Endometrial microvascular endothelial cells (primary cell): ENCODE measurements around the gene DENND2D. TPM values are rescaled to one million over a fixed set of nuclear protein-coding genes. Genes with fewer than 3 reads are reported as not detected.

Experiments used
- in situ Hi-C: cut with HindIII; loops from 2 replicates; pipeline ENCODE4 v1.10.0; 2017; ENCODE audit warnings: low sequenced_read_pairs, low pct_unique_long_range_greater_than_20kb; ENCODE audit errors: inconsistent ontology term
- total RNA-seq: library from RNA; depleted of rRNA; stranded (reverse); fragments of >200 nt; gene quantifications from one replicate; pipeline ENCODE4 v1.2.3, GENCODE V29; 2015; ENCODE audit errors: inconsistent ontology term

DENND2D gene
- total RNA-seq: not detected

DNA sequence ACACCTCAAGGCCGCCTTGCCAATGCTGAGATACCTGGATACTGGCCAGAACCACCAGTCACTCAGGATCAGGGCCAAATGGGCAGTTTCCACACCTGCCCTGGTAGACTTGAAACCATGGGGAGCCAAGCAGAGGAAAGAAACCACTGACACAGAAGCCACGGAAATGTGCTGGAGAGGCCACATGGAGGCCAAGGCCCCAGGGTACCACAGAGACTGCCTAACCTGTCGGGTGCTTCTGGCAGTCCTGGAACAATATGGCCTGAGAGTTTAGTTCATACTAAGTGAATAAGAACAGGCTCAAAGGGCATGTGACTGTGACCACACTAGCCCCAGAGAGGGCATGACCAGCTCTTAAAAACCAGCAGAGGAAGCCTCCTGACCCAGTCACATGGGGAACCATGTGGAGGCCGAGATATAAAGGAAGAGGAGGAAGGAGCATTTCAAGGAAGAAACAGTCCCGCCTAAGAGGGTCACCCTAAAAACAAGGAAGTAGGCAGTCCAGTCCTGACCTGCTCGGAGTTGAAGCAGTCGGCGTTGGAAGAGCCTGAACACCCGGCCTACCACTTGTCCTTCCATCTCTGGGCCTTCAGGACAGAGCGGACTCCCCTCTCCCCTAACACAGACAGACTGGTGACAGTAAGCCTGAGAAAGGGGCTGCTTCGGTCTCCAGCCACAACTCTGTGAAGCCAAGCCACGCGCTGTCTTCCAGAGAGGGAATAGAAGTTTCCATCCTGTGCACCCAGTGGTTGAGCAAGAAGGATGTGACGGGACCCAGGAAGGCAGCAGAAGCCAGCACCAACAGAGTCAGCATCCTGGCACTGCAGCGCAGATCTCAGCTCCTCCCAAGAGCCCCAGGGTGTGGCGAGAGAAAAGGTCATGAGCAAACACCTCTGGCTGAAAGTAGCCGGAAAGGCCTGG, at the start of gene DENND2D:
TSS of gene DENND2D (minus strand) at position 766 of the 921 bp plus-strand sequence. CDS start at position 579, 187 bp downstream.
- in situ Hi-C loops: loop anchor here (25.0 kb wide), 1 partner anchor 212 kb away; no protein-coding TSS in a partner anchor

GRCh38 chr1:111249960-111250359, 49.5 kb upstream of the DENND2D start:
- in situ Hi-C loops: no loop called here

DNA sequence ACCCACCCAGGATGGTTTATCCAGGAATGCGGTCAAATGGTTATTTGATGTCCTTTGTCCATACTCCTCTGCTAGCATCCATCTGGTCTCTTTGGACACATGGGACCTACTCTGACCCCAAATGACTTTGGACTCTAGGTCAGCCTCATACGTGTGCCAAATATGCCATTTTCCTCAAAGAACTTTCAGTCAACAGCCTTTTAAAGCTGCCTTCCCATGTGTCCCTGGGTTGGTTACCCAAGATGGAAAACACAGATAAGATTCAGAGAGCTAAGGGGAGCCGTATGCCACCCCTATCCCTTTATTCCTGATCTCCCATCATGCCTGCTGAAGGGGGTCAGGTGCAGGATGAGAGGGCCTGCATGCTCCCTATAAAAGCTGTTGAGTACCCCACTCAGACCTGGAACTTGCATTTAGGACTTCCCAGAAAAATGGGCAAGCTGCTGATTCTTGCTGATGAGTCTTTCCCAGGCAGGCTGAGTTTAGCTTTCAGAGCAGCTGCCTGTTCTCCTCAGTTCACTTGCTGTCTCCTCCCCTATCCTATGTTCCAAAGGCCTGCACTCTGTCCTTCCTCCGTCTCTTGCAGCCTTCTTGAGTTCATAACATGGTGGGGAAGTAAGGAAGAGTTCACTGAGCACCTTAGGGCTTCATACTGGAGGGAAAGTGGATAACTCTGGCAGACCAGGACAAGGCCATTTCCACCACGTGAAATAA, 46.8 kb upstream of the DENND2D start:
- in situ Hi-C loops: no loop called here

- in situ Hi-C loops: no loop called here
These were observed 42.5 kb upstream of the DENND2D start for GRCh38 chr1:111242805-111243523.

GRCh38 chr1:111241797-111242196, 41.4 kb upstream of the DENND2D start:
- in situ Hi-C loops: no loop called here

- in situ Hi-C loops: no loop called here
These were observed 37.8 kb upstream of the DENND2D start for GRCh38 chr1:111238056-111238795.

DNA sequence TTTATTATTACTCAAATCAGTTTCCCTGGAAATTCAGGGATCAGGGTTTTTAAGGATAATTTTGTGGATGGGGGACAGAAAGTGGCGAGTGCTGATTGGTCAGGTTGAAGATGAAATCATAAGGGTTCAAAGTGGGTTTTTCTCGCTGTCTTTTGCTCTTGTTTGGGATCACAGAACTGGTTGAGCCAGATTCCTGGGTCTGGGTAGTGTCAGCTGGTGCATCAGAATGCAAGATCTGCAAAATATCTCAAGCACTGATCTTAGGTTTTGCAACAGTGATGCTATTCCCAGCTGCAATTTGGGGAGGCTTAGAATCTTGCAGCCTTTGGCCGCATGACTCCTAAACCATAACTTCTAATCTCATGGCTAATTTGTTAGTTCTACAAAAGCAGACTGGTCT, 36.4 kb upstream of the DENND2D start:
- in situ Hi-C loops: no loop called here

- in situ Hi-C loops: no loop called here
These were observed 35.9 kb upstream of the DENND2D start for GRCh38 chr1:111236379-111236778.

GRCh38 chr1:111234866-111235265, 34.4 kb upstream of the DENND2D start:
- in situ Hi-C loops: no loop called here

DNA sequence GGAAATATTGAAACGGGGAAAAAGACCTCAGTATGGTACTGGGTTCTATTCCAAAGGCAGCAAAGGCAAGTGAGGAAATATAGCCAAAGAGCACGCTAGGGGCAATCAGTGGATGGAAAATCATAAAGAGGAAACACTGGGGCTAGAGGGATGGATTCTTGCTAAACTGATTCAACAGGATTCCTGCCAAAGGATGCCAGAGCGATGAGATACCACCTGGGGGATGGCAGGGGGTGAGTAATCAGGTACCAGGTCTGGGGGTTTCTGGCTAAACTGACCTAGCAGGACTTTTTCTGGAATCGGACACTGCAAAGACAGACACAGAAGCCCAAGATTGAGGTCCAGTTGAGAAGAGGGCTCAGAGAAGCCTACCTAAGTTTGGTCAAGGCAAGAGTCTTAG, 33.8 kb upstream of the DENND2D start:
- in situ Hi-C loops: no loop called here

GRCh38 chr1:111232134-111232533, 31.7 kb upstream of the DENND2D start:
- in situ Hi-C loops: no loop called here

DNA sequence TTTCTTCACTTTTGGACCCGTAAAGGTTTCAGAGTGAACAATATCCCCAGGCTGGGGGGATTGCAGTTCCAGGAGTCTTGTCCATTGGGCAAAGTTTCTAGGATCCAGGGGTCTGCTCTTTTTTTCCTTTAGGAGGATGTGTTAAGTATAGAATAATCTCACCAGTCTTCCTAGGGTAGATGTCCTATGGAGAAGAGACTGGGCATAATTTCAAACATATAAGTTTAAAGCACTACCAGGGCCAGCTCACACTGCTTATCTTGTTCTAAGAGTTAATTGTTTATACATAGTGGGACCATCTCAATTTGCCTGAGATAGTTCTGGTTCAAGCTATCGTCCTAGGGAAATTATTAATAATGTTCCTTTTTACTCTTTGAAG, 28.3 kb upstream of the DENND2D start:
- in situ Hi-C loops: no loop called here

DNA sequence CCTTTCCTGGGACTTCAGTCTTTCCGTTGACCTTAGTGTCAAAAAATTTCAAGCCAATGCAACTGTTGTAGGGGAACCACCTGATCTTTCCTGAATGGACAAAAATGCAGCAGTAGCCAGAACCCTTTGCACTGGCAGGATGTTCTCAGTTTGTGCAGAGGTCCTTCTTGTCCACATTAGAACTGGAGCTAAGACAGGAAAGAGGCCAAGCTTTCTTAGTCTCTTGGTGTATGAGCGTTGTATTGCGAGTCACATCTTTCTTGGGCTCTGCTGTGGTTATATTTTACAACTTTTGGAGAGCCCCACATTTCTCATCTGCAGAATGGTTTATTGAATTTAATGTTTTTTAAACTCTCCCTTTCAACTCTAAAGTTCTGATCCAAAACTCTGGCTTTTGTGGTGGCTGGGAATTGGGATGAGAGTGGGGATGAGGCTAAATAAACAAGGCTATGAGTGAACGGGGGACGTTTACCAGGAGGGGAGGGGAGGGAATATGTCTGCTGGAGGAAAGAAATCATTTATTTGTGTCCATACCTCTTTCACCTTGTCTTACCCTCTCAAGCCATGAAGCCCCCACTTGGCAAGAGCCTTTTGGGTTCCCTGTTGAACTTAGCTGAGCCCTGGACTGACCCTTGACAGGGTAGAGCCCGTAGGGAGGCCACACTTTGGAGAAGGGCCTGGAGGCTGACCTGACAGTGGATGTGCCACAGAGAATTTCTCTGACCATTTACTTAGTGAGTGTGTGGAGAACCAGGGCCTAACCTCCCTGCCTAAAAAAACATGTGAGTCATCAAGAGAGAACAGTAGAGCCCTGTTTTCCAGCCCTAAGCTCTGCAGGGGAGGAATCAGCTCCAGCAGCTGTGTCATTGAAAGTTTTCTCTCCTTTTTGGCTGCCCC, 27.7 kb upstream of the DENND2D start:
- in situ Hi-C loops: no loop called here

DNA sequence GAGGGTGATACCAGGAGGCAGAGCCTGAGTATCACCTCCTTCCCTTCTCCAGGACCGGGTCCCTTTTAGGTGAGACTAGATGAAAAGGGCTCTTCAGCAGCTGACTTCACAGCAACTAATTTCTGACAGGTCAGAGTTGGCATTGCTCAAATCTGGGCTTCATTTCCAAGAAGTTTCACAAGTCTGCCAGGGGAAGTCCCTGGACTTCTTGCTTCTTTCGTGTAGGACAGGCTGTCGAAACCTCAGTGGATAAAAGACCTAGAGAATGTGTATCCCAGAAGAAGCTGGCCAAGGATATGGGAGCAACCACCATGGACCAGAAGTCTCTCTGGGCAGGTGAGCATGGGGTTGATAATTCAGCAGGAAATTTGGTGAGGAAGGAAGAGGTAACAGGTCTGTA, 27.0 kb upstream of the DENND2D start, which contains the start of gene CHI3L2:
TSS of gene CHI3L2 (plus strand) at position 280 of the 400 bp plus-strand sequence. CDS start at position 297, 17 bp downstream.
- in situ Hi-C loops: no loop called here

GRCh38 chr1:111225717-111226400, 25.4 kb upstream of the DENND2D start:
- in situ Hi-C loops: no loop called here

DNA sequence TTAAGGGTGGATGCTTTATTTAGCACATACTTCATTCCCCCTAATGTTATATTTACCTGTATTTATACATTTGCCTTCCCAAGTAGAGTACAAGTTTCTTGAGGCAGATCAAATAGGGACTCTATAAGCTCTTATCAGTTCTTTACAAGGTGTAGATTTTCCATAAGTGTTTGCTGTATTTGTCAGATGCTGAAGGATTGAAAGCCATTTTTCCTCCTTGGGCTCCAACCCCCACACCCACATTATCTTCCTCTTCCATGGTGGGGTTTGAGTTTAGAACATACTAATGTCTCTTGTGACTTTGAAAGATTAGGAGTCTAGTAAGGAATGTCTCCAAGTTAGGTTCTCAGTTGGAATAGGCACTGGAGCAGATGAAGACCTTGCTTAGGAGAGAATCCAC, 24.6 kb upstream of the DENND2D start:
- in situ Hi-C loops: no loop called here

GRCh38 chr1:111223126-111223685, 22.8 kb upstream of the DENND2D start:
- in situ Hi-C loops: loop anchor here (25.0 kb wide), 1 partner anchor 189 kb away; no protein-coding TSS in a partner anchor
